ENCODE data around the gene PPP1R14B.

- TF ChIP-seq EP300 (IDR thresholded peaks at IDR 0.05) (no peak), CTCF (IDR thresholded peaks at IDR 0.05) (no peak), POLR2A (IDR thresholded peaks at IDR 0.05) (no peak), POLR2AphosphoS5 (IDR thresholded peaks at IDR 0.05) (no peak)
These were observed 29.9 kb downstream of the PPP1R14B start for GRCh38 chr11:64216879-64217278.
